Gastroesophageal sphincter (tissue), 3 donors: ENCODE measurements around the gene SPART.

ENCODE experiments used
- CTCF ChIP-seq, 4 experiments: fragments of 200-600 bp in 2 of 4; fragments of 450-650 bp in 2 of 4; sonication (generic) in 1 of 4; IDR thresholded peaks; one replicate each; pipeline ENCODE4 v1.5.1; 2017 to 2019; ENCODE audit warnings: antibody characterized with exemption in 4 of 4, mild to moderate bottlenecking in 2 of 4, moderate library complexity in 2 of 4
- POLR2A ChIP-seq, 2 donors: fragments of 450-650 bp; IDR thresholded peaks; one replicate each; pipeline ENCODE4 v1.6.1; 2017; ENCODE audit warnings: antibody characterized with exemption in 2 of 2, mild to moderate bottlenecking in 2 of 2, moderate library complexity in 1 of 2

- TF ChIP-seq CTCF (IDR thresholded peaks at IDR 0.05) = no peak
- no peak for TF ChIP-seq POLR2A (IDR thresholded peaks at IDR 0.05)
Measured at GRCh38 chr13:36347531-36348210, 1.5 kb upstream of the SPART start.
